Breast epithelium (tissue), 3 donors: ENCODE results near the gene LHFPL2.

Source experiments
- CTCF ChIP-seq, 3 donors: fragments of 450-650 bp; IDR thresholded peaks; one replicate each; pipeline ENCODE4 v1.5.1; 2016 to 2017; ENCODE audit warnings: antibody characterized with exemption in 3 of 3, mild to moderate bottlenecking in 3 of 3, moderate library complexity in 3 of 3
- POLR2A ChIP-seq: fragments of 450-650 bp; IDR thresholded peaks from one replicate; pipeline ENCODE4 v1.6.1; 2016; ENCODE audit warnings: antibody characterized with exemption, mild to moderate bottlenecking, moderate library complexity

- TF ChIP-seq CTCF (IDR thresholded peaks at IDR 0.05) (no peak), POLR2A (no peak)
These were observed 13.8 kb upstream of the LHFPL2 start for GRCh38 chr5:78662323-78662722.
